SKM-1 (cell line): ENCODE results near the gene NPFFR1.
A peak's percentile ranks its signal among the peaks of the same experiment; 100 is the strongest.
"Not testable (repeated sequence)": the region's sequence is repeated elsewhere in the genome, so short reads cannot be mapped to it uniquely, and the experiment has no call there.

Source experiments
- DNase-seq: peaks from one replicate; lab custom pipeline; 2025; ENCODE audit not compliant: unreplicated experiment; lab: John Stamatoyannopoulos, UW

NPFFR1 gene

GRCh38 chr10:70258216-70258615, 25.6 kb downstream of the NPFFR1 start:
- DNase-seq, result no peak

GRCh38 chr10:70257816-70258215, 26.0 kb downstream of the NPFFR1 start:
- not testable (repeated sequence) for DNase-seq

GRCh38 chr10:70256463-70256862, 27.3 kb downstream of the NPFFR1 start:
- DNase-seq, result no peak

GRCh38 chr10:70255329-70256299, 28.2 kb downstream of the NPFFR1 start:
- no peak for DNase-seq

GRCh38 chr10:70254778-70255328, 29.0 kb downstream of the NPFFR1 start:
- no peak for DNase-seq

GRCh38 chr10:70253878-70254765, 29.7 kb downstream of the NPFFR1 start:
- no peak for DNase-seq

- no peak for DNase-seq
These were observed 32.7 kb downstream of the NPFFR1 start for GRCh38 chr10:70250961-70251680.

GRCh38 chr10:70247360-70247759, 36.4 kb downstream of the NPFFR1 start:
- no peak for DNase-seq

GRCh38 chr10:70241081-70241480, 42.7 kb downstream of the NPFFR1 start:
- DNase-seq, result no peak

GRCh38 chr10:70239986-70240385, 43.8 kb downstream of the NPFFR1 start:
- not testable (repeated sequence) for DNase-seq

- DNase-seq, result not testable (repeated sequence)
These were observed 44.5 kb downstream of the NPFFR1 start for GRCh38 chr10:70239077-70239976.

GRCh38 chr10:70237958-70238536, 45.8 kb downstream of the NPFFR1 start:
- DNase-seq, result not testable (repeated sequence)

- DNase-seq, result no peak
These were observed 48.9 kb downstream of the NPFFR1 start for GRCh38 chr10:70234668-70235447.

GRCh38 chr10:70233939-70234300, 49.9 kb downstream of the NPFFR1 start:
- no peak for DNase-seq

GRCh38 chr10:70233109-70233938, 50.5 kb downstream of the NPFFR1 start, which contains the start of gene PPA1:
PPA1 (minus strand) TSS chr10:70233429; CDS start chr10:70233327, 102 bp downstream.
- DNase-seq, result peak; percentile 93

GRCh38 chr10:70232859-70233108, 51.0 kb downstream of the NPFFR1 start:
- DNase-seq, result no peak

GRCh38 chr10:70232155-70232858, 51.5 kb downstream of the NPFFR1 start:
- peak; percentile 12 for DNase-seq
